ENCODE measurements around the gene ARHGEF17.

The ARHGEF17 gene

GRCh38 chr11:73397468-73398131 lies 89.5 kb downstream of the ARHGEF17 start:
- H3K9me3 ChIP-seq (replicated peaks; ENCODE audit: low read length): no peaks in the 10 kb centered on the region
- peaks cover 18% of the 10 kb centered on the region for H3K36me3 ChIP-seq (ENCODE audit: insufficient read depth, low read length)
- H3K4me1 ChIP-seq (ENCODE audit: control insufficient read depth, insufficient read depth, low read length): peaks cover 7% of the 10 kb centered on the region
- H3K4me3 ChIP-seq (ENCODE audit: low read length): no peak overlapping the region
- no peak overlapping the region for H3K9ac ChIP-seq (ENCODE audit: low read depth, low read length)
- no peak overlapping the region for H3K4me2 ChIP-seq (ENCODE audit: low read length)
- H3K27me3 ChIP-seq (ENCODE audit: control insufficient read depth, insufficient read depth, low read length): no peaks in the 10 kb centered on the region

- no peak overlapping the region for H3K9ac ChIP-seq (ENCODE audit: low read depth, low read length)
- H3K9me3 ChIP-seq (replicated peaks; ENCODE audit: low read length): no peaks in the 10 kb centered on the region
- no peaks in the 10 kb centered on the region for H3K27me3 ChIP-seq (ENCODE audit: control insufficient read depth, insufficient read depth, low read length)
- peaks cover 7% of the 10 kb centered on the region for H3K4me1 ChIP-seq (ENCODE audit: control insufficient read depth, insufficient read depth, low read length)
- no peak overlapping the region for H3K4me2 ChIP-seq (ENCODE audit: low read length)
- no peak overlapping the region for H3K4me3 ChIP-seq (ENCODE audit: low read length)
- H3K36me3 ChIP-seq (ENCODE audit: insufficient read depth, low read length): peaks cover 17% of the 10 kb centered on the region
These were observed 90.1 kb downstream of the ARHGEF17 start for GRCh38 chr11:73398132-73398526.

DNA sequence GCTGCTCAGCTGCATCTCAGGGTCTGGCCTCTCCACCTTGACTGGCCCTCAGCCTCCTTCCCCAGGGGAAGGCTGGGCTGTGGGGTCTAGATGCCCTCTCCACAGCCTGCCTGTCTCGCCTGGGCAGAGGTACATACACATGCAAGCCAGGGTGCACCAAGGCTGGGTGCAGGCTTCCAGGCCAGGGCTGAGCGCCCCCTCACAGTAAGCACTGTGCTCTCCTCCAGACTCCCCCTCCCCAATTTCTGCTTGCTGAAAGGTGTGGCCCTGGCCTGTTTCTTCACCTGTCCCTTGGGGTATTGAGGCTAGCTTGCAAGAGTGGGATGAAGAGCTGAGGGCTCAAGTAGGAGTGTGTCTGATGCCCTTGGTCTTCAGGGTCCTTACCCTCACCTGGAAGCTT lies 90.6 kb downstream of the ARHGEF17 start:
- no peaks in the 10 kb centered on the region for H3K9me3 ChIP-seq (replicated peaks; ENCODE audit: low read length)
- H3K4me2 ChIP-seq (ENCODE audit: low read length): no peak overlapping the region
- no peak overlapping the region for H3K9ac ChIP-seq (ENCODE audit: low read depth, low read length)
- H3K36me3 ChIP-seq (ENCODE audit: insufficient read depth, low read length): peaks cover 17% of the 10 kb centered on the region
- no peaks in the 10 kb centered on the region for H3K27me3 ChIP-seq (ENCODE audit: control insufficient read depth, insufficient read depth, low read length)
- H3K4me1 ChIP-seq (ENCODE audit: control insufficient read depth, insufficient read depth, low read length): peaks cover 7% of the 10 kb centered on the region
- H3K4me3 ChIP-seq (ENCODE audit: low read length): no peak overlapping the region

DNA sequence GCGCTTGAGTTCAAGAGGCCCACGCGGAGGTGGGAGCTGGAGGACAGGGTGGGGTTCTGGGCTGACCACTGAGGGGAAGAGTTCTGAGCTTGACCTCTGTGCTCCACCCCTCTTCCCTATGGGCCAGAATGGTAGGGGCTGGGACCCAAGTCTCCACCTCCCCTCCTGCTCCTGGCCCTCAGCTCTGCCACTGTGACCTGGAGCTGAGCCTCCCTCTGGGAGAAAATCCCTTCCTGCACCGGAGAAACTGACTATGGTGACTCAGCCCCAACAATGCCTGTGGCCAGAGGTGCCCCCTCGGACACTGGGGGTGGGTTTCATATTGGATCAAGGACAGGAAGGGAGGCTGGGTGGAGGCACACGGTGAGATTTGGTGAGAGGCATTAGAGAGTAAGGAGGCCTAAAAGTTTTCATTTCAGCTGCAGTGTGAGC lies 91.1 kb downstream of the ARHGEF17 start:
- Histone ChIP-seq H3K36me3 (ENCODE audit: insufficient read depth, low read length) (peaks cover 16% of the 10 kb centered on the region), H3K4me1 (ENCODE audit: control insufficient read depth, insufficient read depth, low read length) (peaks cover 7% of the 10 kb centered on the region), H3K4me2 (ENCODE audit: low read length) (no peak overlapping the region), H3K27me3 (ENCODE audit: control insufficient read depth, insufficient read depth, low read length) (no peaks in the 10 kb centered on the region), H3K9ac (ENCODE audit: low read depth, low read length) (no peak overlapping the region), H3K4me3 (ENCODE audit: low read length) (no peak overlapping the region), H3K9me3 (replicated peaks; ENCODE audit: low read length) (no peaks in the 10 kb centered on the region)

- peaks cover 7% of the 10 kb centered on the region for H3K4me1 ChIP-seq (ENCODE audit: control insufficient read depth, insufficient read depth, low read length)
- no peaks in the 10 kb centered on the region for H3K27me3 ChIP-seq (ENCODE audit: control insufficient read depth, insufficient read depth, low read length)
- H3K9me3 ChIP-seq (replicated peaks; ENCODE audit: low read length): no peaks in the 10 kb centered on the region
- H3K4me2 ChIP-seq (ENCODE audit: low read length): no peak overlapping the region
- peaks cover 12% of the 10 kb centered on the region for H3K36me3 ChIP-seq (ENCODE audit: insufficient read depth, low read length)
- no peak overlapping the region for H3K9ac ChIP-seq (ENCODE audit: low read depth, low read length)
- H3K4me3 ChIP-seq (ENCODE audit: low read length): no peak overlapping the region
These were observed 91.6 kb downstream of the ARHGEF17 start for GRCh38 chr11:73399636-73400035.

GRCh38 chr11:73400293-73400692 lies 92.2 kb downstream of the ARHGEF17 start:
- Histone ChIP-seq H3K4me3 (ENCODE audit: low read length) (no peak overlapping the region), H3K36me3 (ENCODE audit: insufficient read depth, low read length) (peaks cover 9% of the 10 kb centered on the region), H3K9me3 (replicated peaks; ENCODE audit: low read length) (no peaks in the 10 kb centered on the region), H3K4me2 (ENCODE audit: low read length) (no peak overlapping the region), H3K9ac (ENCODE audit: low read depth, low read length) (no peak overlapping the region), H3K27me3 (ENCODE audit: control insufficient read depth, insufficient read depth, low read length) (no peaks in the 10 kb centered on the region), H3K4me1 (ENCODE audit: control insufficient read depth, insufficient read depth, low read length) (peaks cover 7% of the 10 kb centered on the region)

- H3K36me3 ChIP-seq (ENCODE audit: insufficient read depth, low read length): peaks cover 3% of the 10 kb centered on the region
- H3K4me3 ChIP-seq (ENCODE audit: low read length): no peak overlapping the region
- no peak overlapping the region for H3K9ac ChIP-seq (ENCODE audit: low read depth, low read length)
- no peaks in the 10 kb centered on the region for H3K9me3 ChIP-seq (replicated peaks; ENCODE audit: low read length)
- H3K4me1 ChIP-seq (ENCODE audit: control insufficient read depth, insufficient read depth, low read length): peaks cover 7% of the 10 kb centered on the region
- no peaks in the 10 kb centered on the region for H3K27me3 ChIP-seq (ENCODE audit: control insufficient read depth, insufficient read depth, low read length)
- H3K4me2 ChIP-seq (ENCODE audit: low read length): no peak overlapping the region
These were observed 93.3 kb downstream of the ARHGEF17 start for GRCh38 chr11:73401217-73401923.

- Histone ChIP-seq H3K9me3 (replicated peaks; ENCODE audit: low read length) (no peaks in the 10 kb centered on the region), H3K27me3 (ENCODE audit: control insufficient read depth, insufficient read depth, low read length) (no peaks in the 10 kb centered on the region), H3K4me2 (ENCODE audit: low read length) (no peak overlapping the region), H3K4me3 (ENCODE audit: low read length) (no peak overlapping the region), H3K36me3 (ENCODE audit: insufficient read depth, low read length) (peaks cover 4% of the 10 kb centered on the region), H3K9ac (ENCODE audit: low read depth, low read length) (no peak overlapping the region), H3K4me1 (ENCODE audit: control insufficient read depth, insufficient read depth, low read length) (peaks cover 7% of the 10 kb centered on the region)
These were observed 94.1 kb downstream of the ARHGEF17 start for GRCh38 chr11:73401924-73402833.

GRCh38 chr11:73402834-73403185 lies 94.7 kb downstream of the ARHGEF17 start:
- Histone ChIP-seq H3K4me1 (ENCODE audit: control insufficient read depth, insufficient read depth, low read length) (peaks cover 7% of the 10 kb centered on the region), H3K36me3 (ENCODE audit: insufficient read depth, low read length) (peaks cover 5% of the 10 kb centered on the region), H3K27me3 (ENCODE audit: control insufficient read depth, insufficient read depth, low read length) (no peaks in the 10 kb centered on the region), H3K9me3 (replicated peaks; ENCODE audit: low read length) (no peaks in the 10 kb centered on the region), H3K4me2 (ENCODE audit: low read length) (no peak overlapping the region), H3K4me3 (ENCODE audit: low read length) (no peak overlapping the region), H3K9ac (ENCODE audit: low read depth, low read length) (no peak overlapping the region)

DNA sequence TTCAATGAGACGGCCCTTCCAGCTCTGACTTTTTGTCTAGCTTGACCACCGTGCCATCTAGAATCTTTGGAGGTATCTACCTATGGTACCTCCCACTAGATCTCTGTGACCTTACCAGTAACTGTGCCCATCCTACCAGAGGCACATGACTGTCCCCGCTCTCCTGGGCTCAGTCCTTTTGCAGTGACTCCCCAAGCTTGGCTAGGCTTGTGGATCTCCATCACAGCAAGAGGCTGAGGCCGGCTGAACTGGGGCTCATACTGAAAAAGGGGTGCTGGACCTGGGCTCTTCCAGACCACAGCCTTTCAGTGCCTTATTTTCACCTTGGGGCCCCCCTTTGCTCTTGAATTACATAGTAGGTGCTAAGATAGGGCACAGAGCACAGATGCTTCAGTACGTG lies 95.5 kb downstream of the ARHGEF17 start:
- no peaks in the 10 kb centered on the region for H3K27me3 ChIP-seq (ENCODE audit: control insufficient read depth, insufficient read depth, low read length)
- peaks cover 7% of the 10 kb centered on the region for H3K4me1 ChIP-seq (ENCODE audit: control insufficient read depth, insufficient read depth, low read length)
- H3K4me3 ChIP-seq (ENCODE audit: low read length): no peak overlapping the region
- H3K9me3 ChIP-seq (replicated peaks; ENCODE audit: low read length): no peaks in the 10 kb centered on the region
- no peak overlapping the region for H3K4me2 ChIP-seq (ENCODE audit: low read length)
- H3K36me3 ChIP-seq (ENCODE audit: insufficient read depth, low read length): peaks cover 5% of the 10 kb centered on the region
- no peak overlapping the region for H3K9ac ChIP-seq (ENCODE audit: low read depth, low read length)

GRCh38 chr11:73404048-73404447 lies 96.0 kb downstream of the ARHGEF17 start:
- no peaks in the 10 kb centered on the region for H3K9me3 ChIP-seq (replicated peaks; ENCODE audit: low read length)
- peaks cover 3% of the 10 kb centered on the region for H3K4me1 ChIP-seq (ENCODE audit: control insufficient read depth, insufficient read depth, low read length)
- no peaks in the 10 kb centered on the region for H3K27me3 ChIP-seq (ENCODE audit: control insufficient read depth, insufficient read depth, low read length)
- H3K9ac ChIP-seq (ENCODE audit: low read depth, low read length): no peak overlapping the region
- H3K4me3 ChIP-seq (ENCODE audit: low read length): no peak overlapping the region
- no peak overlapping the region for H3K4me2 ChIP-seq (ENCODE audit: low read length)
- H3K36me3 ChIP-seq (ENCODE audit: insufficient read depth, low read length): peaks cover 8% of the 10 kb centered on the region

Data from skeletal muscle satellite cell (primary cell).